Urinary bladder (tissue), 4 donors: Measurements from ENCODE around the gene BPIFB4. TPM values are rescaled to one million over a fixed set of nuclear protein-coding genes. Genes with fewer than 3 reads are reported as not detected.

Experiments
- DNase-seq: peaks from one replicate; pipeline ENCODE4 v3.0.0-alpha.2; 2015; ENCODE audit errors: extremely low spot score
- H3K27ac ChIP-seq: one replicate; pipeline ENCODE4 v1.5.1; 2013; ENCODE audit warnings: low read depth, mild to moderate bottlenecking, moderate library complexity
- H3K36me3 ChIP-seq: one replicate; pipeline ENCODE4 v1.6.1; 2013; ENCODE audit warnings: mild to moderate bottlenecking, moderate library complexity; ENCODE audit not compliant: insufficient read depth
- H3K4me1 ChIP-seq: one replicate; pipeline ENCODE4 v1.6.1; 2013; ENCODE audit warnings: mild to moderate bottlenecking, moderate library complexity; ENCODE audit not compliant: insufficient read depth
- H3K4me3 ChIP-seq: one replicate; pipeline ENCODE4 v1.5.1; 2013; ENCODE audit warnings: low read depth, low read length
- WGBS: extraction: QIAGEN DNeasy Blood & Tissue Kit; methylation state at CpG from one replicate; pipeline ENCODE4 v1.1.7; 2013; 5-methylcytosine and 5-hydroxymethylcytosine counted together
- polyA plus RNA-seq: library from polyadenylated mRNA; stranded (reverse); fragments of 200-250 nt; gene quantifications from one replicate; pipeline ENCODE4 v1.2.3, GENCODE V29; 2013
- total RNA-seq: library from RNA; depleted of rRNA; stranded (reverse); fragments of >200 nt; gene quantifications from one replicate; pipeline ENCODE4 v1.2.3, GENCODE V29; 2014
- donor health status: healthy with polysubstance abuse.
- donor health status: healthy.

BPIFB4 gene
- total and polyA plus RNA-seq, 2 donors = 0.06 TPM; not detected in 1

- no peak overlapping the region for H3K4me3 ChIP-seq
- no peak overlapping the region for H3K27ac ChIP-seq
- no peak for DNase-seq
- no peaks in the 10 kb centered on the region for H3K36me3 ChIP-seq
- WGBS = 78% methylated on average over 3 of the region's 3 CpGs
- H3K4me1 ChIP-seq = no peaks in the 10 kb centered on the region
These were observed 33.0 kb upstream of the BPIFB4 start for GRCh38 chr20:33046412-33046811.

GRCh38 chr20:33051333-33051732, 28.1 kb upstream of the BPIFB4 start:
- no peak for DNase-seq
- Histone ChIP-seq H3K4me1 (no peaks in the 10 kb centered on the region), H3K27ac (no peak overlapping the region), H3K36me3 (no peaks in the 10 kb centered on the region), H3K4me3 (no peak overlapping the region)
- WGBS = 84% methylated on average over 4 of the region's 4 CpGs

- Histone ChIP-seq H3K4me1 (no peaks in the 10 kb centered on the region), H3K27ac (no peak within 1 kb of the TSS), H3K36me3 (no peaks in the 10 kb centered on the region), H3K4me3 (no peak within 1 kb of the TSS)
- WGBS = 78% methylated on average over 25 of the region's 25 CpGs
- DNase-seq = no peak
These were observed 25.9 kb upstream of the BPIFB4 start, which contains the start of gene BPIFB3 for GRCh38 chr20:33053291-33054106. Gene BPIFB3 (plus strand): TSS chr20:33053903. CDS start chr20:33055436, 1,533 bp downstream.

GRCh38 chr20:33054381-33054780, 25.1 kb upstream of the BPIFB4 start:
- no peaks in the 10 kb centered on the region for H3K4me1 ChIP-seq
- H3K4me3 ChIP-seq = no peak overlapping the region
- H3K36me3 ChIP-seq = no peaks in the 10 kb centered on the region
- no peak for DNase-seq
- H3K27ac ChIP-seq = no peak overlapping the region
- 78% methylated on average over 7 of the region's 7 CpGs for WGBS

- no peaks in the 10 kb centered on the region for H3K4me1 ChIP-seq
- WGBS = 84% methylated on average over 2 of the region's 2 CpGs
- H3K27ac ChIP-seq = no peak overlapping the region
- H3K36me3 ChIP-seq = no peaks in the 10 kb centered on the region
- no peak for DNase-seq
- H3K4me3 ChIP-seq = no peak overlapping the region
These were observed 24.7 kb upstream of the BPIFB4 start for GRCh38 chr20:33054791-33055190.

GRCh38 chr20:33059136-33059535, 20.3 kb upstream of the BPIFB4 start:
- WGBS = 80% methylated on average over 7 of the region's 7 CpGs
- H3K36me3 ChIP-seq = no peaks in the 10 kb centered on the region

GRCh38 chr20:33059741-33060390, 19.6 kb upstream of the BPIFB4 start:
- H3K4me1 ChIP-seq = no peaks in the 10 kb centered on the region
- WGBS = 88% methylated on average over 22 of the region's 22 CpGs
- DNase-seq = no peak
- H3K27ac ChIP-seq = no peak overlapping the region
- no peaks in the 10 kb centered on the region for H3K36me3 ChIP-seq
- H3K4me3 ChIP-seq = no peak overlapping the region

More at GRCh38 chr20:33059136-33059535, 20.3 kb upstream of the BPIFB4 start:
- no peak overlapping the region for H3K4me3 ChIP-seq
- H3K4me1 ChIP-seq = no peaks in the 10 kb centered on the region
- no peak for DNase-seq
- no peak overlapping the region for H3K27ac ChIP-seq

GRCh38 chr20:33061658-33062028, 17.8 kb upstream of the BPIFB4 start:
- H3K27ac ChIP-seq = no peak overlapping the region
- no peak overlapping the region for H3K4me3 ChIP-seq
- DNase-seq = no peak
- WGBS = 78% methylated on average over 14 of the region's 14 CpGs
- H3K36me3 ChIP-seq = no peaks in the 10 kb centered on the region
- H3K4me1 ChIP-seq = no peaks in the 10 kb centered on the region

- 58% methylated on average over 9 of the region's 9 CpGs for WGBS
- Histone ChIP-seq H3K4me3 (no peak overlapping the region), H3K27ac (no peak overlapping the region), H3K36me3 (no peaks in the 10 kb centered on the region), H3K4me1 (no peaks in the 10 kb centered on the region)
- no peak for DNase-seq
These were observed 17.2 kb upstream of the BPIFB4 start for GRCh38 chr20:33062105-33062824.

GRCh38 chr20:33062825-33063149, 16.7 kb upstream of the BPIFB4 start:
- no peaks in the 10 kb centered on the region for H3K36me3 ChIP-seq
- no peak overlapping the region for H3K27ac ChIP-seq
- H3K4me1 ChIP-seq = no peaks in the 10 kb centered on the region
- no peak overlapping the region for H3K4me3 ChIP-seq
- WGBS = 73% methylated on average over 1 of the region's 1 CpG
- no peak for DNase-seq

- WGBS = 90% methylated on average over 6 of the region's 6 CpGs
- H3K36me3 ChIP-seq = no peaks in the 10 kb centered on the region
- no peak overlapping the region for H3K27ac ChIP-seq
- DNase-seq = no peak
- H3K4me3 ChIP-seq = no peak overlapping the region
- H3K4me1 ChIP-seq = no peaks in the 10 kb centered on the region
These were observed 16.2 kb upstream of the BPIFB4 start for GRCh38 chr20:33063271-33063670.

GRCh38 chr20:33064572-33065287, 14.7 kb upstream of the BPIFB4 start:
- no peaks in the 10 kb centered on the region for H3K4me1 ChIP-seq
- H3K4me3 ChIP-seq = no peak overlapping the region
- 90% methylated on average over 11 of the region's 11 CpGs for WGBS
- no peak for DNase-seq
- H3K27ac ChIP-seq = no peak overlapping the region
- no peaks in the 10 kb centered on the region for H3K36me3 ChIP-seq

GRCh38 chr20:33065785-33066184, 13.7 kb upstream of the BPIFB4 start:
- WGBS = 74% methylated on average over 9 of the region's 9 CpGs
- no peaks in the 10 kb centered on the region for H3K36me3 ChIP-seq

More at GRCh38 chr20:33065785-33066184, 13.7 kb upstream of the BPIFB4 start:
- no peak for DNase-seq
- Histone ChIP-seq H3K27ac (no peak overlapping the region), H3K4me1 (no peaks in the 10 kb centered on the region), H3K4me3 (no peak overlapping the region)
